Left ventricle myocardium inferior (tissue), 1 donor: ENCODE measurements around the gene FAM131B. TPM values are rescaled to one million over a fixed set of nuclear protein-coding genes. Genes with fewer than 3 reads are reported as not detected.

Experiments
- DNase-seq: peaks from one replicate; pipeline ENCODE4 v3.0.0-alpha.2; 2020
- H3K27ac ChIP-seq: fragments of 200-600 bp; replicated peaks from 2 replicates; pipeline ENCODE4 v1.8.0; 2021
- H3K27me3 ChIP-seq: fragments of 200-600 bp; 2 replicates; pipeline ENCODE4 v1.8.0; 2021; ENCODE audit warnings: low read depth
- H3K36me3 ChIP-seq: fragments of 200-600 bp; 2 replicates; pipeline ENCODE4 v1.8.0; 2021
- H3K4me1 ChIP-seq: fragments of 200-600 bp; 2 replicates; pipeline ENCODE4 v1.8.0; 2021
- H3K4me3 ChIP-seq: fragments of 200-600 bp; 2 replicates; pipeline ENCODE4 v1.8.0; 2021; ENCODE audit warnings: mild to moderate bottlenecking, moderate library complexity
- H3K9me3 ChIP-seq: fragments of 200-600 bp; replicated peaks from 2 replicates; pipeline ENCODE4 v1.8.0; 2021
- CTCF ChIP-seq: fragments of 200-600 bp; IDR thresholded peaks from 2 replicates; pipeline ENCODE4 v1.8.0; 2021; ENCODE audit warnings: antibody characterized with exemption, mild to moderate bottlenecking, borderline replicate concordance
- intact Hi-C: fragments of 100-400 bp; cut with micrococcal nuclease; formaldehyde crosslinking; loops from one replicate; pipeline ENCODE4 v1.11.0; 2022
- total RNA-seq: library from RNA; stranded (reverse); fragmentation: NEBNext Ultra II Directional; extraction: Animal tissue kit (Norgen Biotek cat#: 25700); gene quantifications from one replicate; pipeline ENCODE4 v1.2.1, GENCODE V29; 2021
- donor health status: DM: no; HTN: yes; CAD: no; lungs with severe emphysema.

FAM131B gene
- total RNA-seq, 1 donor from 2014 or later, result 0.47 TPM

GRCh38 chr7:143327903-143328302 lies 34.6 kb downstream of the FAM131B start:
- intact Hi-C loops, result no loop called here
- Histone ChIP-seq H3K36me3 (no peaks in the 10 kb centered on the region), H3K9me3 (no peaks in the 10 kb centered on the region), H3K4me1 (peaks cover 16% of the 10 kb centered on the region), H3K27ac (no peak overlapping the region), H3K4me3 (no peak overlapping the region), H3K27me3 (peaks cover 6% of the 10 kb centered on the region)
- TF ChIP-seq CTCF, result no peak
- no peak for DNase-seq

- intact Hi-C loops, result no loop called here
- H3K36me3 ChIP-seq, result no peaks in the 10 kb centered on the region
- TF ChIP-seq CTCF, result no peak
- H3K4me1 ChIP-seq, result peaks cover 16% of the 10 kb centered on the region
- H3K27me3 ChIP-seq, result no peaks in the 10 kb centered on the region
- no peak overlapping the region for H3K4me3 ChIP-seq
- DNase-seq, result no peak
- no peak overlapping the region for H3K27ac ChIP-seq
- no peaks in the 10 kb centered on the region for H3K9me3 ChIP-seq
These were observed 37.3 kb downstream of the FAM131B start for GRCh38 chr7:143325240-143325639.

GRCh38 chr7:143323653-143324052 lies 38.9 kb downstream of the FAM131B start:
- Histone ChIP-seq H3K36me3 (no peaks in the 10 kb centered on the region), H3K4me3 (no peak overlapping the region), H3K4me1 (peaks cover 21% of the 10 kb centered on the region), H3K27me3 (no peaks in the 10 kb centered on the region), H3K9me3 (no peaks in the 10 kb centered on the region), H3K27ac (peak overlapping the region; percentile 60)
- DNase-seq, result no peak
- TF ChIP-seq CTCF, result no peak
- intact Hi-C loops, result no loop called here

- Histone ChIP-seq H3K4me1 (peaks cover 21% of the 10 kb centered on the region), H3K36me3 (no peaks in the 10 kb centered on the region)
These were observed 39.5 kb downstream of the FAM131B start for GRCh38 chr7:143322760-143323633.

GRCh38 chr7:143321734-143322133 lies 40.8 kb downstream of the FAM131B start:
- H3K36me3 ChIP-seq, result no peaks in the 10 kb centered on the region
- peaks cover 21% of the 10 kb centered on the region for H3K4me1 ChIP-seq
- H3K4me3 ChIP-seq, result no peak overlapping the region
- intact Hi-C loops, result no loop called here
- H3K9me3 ChIP-seq, result no peaks in the 10 kb centered on the region
- TF ChIP-seq CTCF, result peak; percentile 20
- H3K27ac ChIP-seq, result peak overlapping the region; percentile 60
- H3K27me3 ChIP-seq, result no peaks in the 10 kb centered on the region
- DNase-seq, result no peak

More at GRCh38 chr7:143322760-143323633, 39.5 kb downstream of the FAM131B start:
- TF ChIP-seq CTCF, result no peak
- Histone ChIP-seq H3K9me3 (no peaks in the 10 kb centered on the region), H3K4me3 (no peak overlapping the region), H3K27ac (peak overlapping the region; percentile 60), H3K27me3 (no peaks in the 10 kb centered on the region)
- intact Hi-C loops, result no loop called here
- peak; percentile 52 for DNase-seq
